NCI-H82 (cell line): Measurements from ENCODE around the gene GALNT11.
A peak's percentile ranks its signal among the peaks of the same experiment; 100 is the strongest.
"Not testable (repeated sequence)": the region's sequence is repeated elsewhere in the genome, so short reads cannot be mapped to it uniquely, and the experiment has no call there.

Source experiments
- DNase-seq: peaks from one replicate; lab custom pipeline; 2025; lab: John Stamatoyannopoulos, UW

Gene GALNT11

DNA sequence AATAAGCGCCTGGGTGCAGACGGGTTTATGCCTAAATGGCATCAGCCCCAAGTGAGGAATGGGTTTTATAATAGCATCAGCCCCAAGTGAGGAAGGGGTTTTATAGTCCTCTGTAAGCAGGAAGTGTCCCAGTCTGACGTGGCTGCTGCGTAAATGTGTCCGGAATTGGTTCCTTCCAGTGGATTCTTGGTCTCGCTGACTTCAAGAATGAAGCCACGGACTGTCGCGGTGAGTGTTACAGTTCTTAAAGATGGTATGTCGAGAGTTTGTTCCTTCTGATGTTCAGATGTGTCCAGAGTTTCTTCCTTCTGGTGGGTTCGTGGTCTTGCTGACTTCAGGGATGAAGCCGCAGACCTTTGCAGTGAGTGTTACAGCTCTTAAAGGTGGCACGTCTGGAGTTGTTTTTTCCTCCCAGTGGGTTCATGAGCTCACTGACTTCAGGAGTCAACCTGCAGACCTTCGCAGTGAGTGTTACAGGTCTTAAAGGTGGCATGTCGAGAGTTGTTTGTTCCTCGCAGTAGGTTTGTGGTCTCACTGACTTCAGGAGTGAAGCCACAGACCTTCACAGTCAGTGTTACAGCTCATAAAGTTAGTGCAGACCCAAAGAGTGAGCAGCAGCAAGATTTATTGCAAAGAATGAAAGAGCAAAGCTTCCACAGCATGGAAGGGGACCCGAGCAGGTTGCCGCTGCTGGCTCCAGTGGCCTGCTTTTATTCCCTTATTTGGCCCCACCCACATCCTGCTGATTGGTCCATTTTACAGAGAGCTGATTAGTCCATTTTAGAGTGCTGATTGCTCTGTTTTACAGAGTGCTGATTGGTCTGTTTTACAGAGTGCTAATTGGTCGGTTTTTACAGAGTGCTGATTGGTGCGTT lies 2.3 kb downstream of the GALNT11 start:
- not testable (repeated sequence) for DNase-seq

DNA sequence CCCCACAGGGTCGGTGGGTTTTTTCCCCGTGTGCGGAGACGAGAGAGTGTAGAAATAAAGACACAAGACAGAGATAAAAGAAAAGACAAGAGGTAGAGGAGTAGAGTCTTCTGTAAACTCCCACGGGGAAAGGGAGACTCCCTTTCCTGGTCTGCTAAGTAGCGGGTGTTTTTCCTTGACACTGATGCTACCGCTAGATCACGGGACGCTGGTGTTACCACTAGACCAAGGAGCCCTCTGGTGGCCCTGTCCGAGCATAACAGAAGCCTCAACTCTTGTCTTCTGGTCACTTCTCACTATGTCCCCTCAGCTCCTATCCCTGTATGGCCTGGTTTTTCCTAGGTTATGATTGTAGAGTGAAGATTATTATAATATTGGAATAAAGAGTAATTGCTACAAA lies 4.6 kb downstream of the GALNT11 start:
- peak; percentile 25 for DNase-seq

- DNase-seq = not testable (repeated sequence)
These were observed 5.2 kb downstream of the GALNT11 start for GRCh38 chr7:152030639-152031038.

DNA sequence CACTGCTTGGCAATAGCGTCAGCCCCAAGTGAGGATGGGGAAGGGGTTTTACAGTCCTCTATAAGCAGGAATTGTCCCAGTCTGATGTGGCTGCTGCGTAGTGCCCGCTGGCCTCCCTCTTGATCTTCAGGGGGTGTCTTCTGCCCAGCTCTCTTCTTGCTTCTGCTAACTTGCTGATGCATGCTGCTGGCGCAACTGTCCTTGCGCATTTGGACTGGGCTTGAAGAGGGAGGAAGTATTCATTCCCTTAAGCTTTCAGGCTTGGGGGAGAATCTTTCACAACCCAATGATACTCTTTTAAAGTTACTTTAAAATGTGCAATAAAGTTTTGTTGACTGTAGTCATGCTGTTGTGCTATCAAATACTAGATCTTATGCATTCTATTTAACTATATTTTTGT lies 10.3 kb downstream of the GALNT11 start:
- DNase-seq = no peak

DNA sequence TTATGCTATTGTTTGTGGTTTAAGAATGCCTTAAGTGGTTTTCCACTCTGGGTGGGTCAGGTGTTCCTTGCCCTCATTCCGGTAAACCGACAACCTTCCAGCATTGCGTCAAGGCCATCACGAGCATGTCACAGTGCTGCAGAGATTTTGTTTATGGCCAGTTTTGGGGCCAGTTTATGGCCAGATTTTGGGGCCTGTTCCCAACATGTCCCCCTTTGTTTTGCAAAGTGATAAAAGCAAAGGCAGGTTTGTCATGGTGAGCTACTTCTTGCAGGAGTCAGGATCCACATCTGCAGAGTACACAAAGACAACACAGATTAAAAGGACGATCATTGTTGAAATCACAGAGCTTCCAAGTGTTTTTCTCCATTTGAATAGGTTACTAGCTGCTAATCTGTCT lies 12.9 kb downstream of the GALNT11 start:
- not testable (repeated sequence) for DNase-seq

DNA sequence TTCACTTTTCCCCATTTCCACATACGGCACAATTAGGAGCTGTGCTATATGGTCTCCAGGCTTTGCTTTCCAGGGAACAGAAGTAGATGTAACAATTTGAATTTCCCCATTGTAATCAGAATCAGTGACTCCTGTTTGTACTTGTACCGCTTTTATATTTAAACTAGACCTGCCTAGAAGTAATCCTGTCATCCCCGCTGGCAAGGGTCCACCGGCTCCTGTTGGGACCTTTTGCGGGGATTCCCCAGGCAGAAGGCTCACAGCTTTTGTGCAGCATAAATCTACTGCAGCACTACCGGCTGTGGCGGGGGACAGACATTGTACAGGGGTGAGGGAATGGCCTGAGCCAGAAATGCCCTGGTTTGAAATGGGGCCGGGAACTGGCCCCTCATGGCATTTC lies 17.6 kb downstream of the GALNT11 start:
- not testable (repeated sequence) for DNase-seq

- DNase-seq = not testable (repeated sequence)
These were observed 19.4 kb downstream of the GALNT11 start for GRCh38 chr7:152044909-152045308.

DNA sequence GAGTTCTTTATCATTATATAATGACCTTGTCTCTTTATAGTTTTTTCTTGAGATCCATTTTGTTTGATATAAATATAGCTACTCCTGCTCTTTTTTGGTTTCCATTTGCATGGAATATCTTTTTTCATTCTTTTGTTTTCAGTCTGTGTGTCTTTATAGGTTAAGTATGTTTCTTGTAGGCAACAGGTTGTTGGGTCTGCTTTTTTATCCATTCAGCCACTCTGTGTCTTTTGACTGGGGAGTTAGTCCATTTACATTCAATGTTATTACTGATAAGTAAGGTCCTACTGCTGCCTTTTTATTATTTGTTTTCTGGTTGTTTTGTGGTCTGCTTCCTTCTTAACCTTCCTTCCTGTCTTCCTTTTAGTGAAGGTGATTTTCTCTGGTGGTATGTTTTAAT lies 21.1 kb downstream of the GALNT11 start:
- DNase-seq = no peak

GRCh38 chr7:152048051-152048450 lies 22.6 kb downstream of the GALNT11 start:
- no peak for DNase-seq

DNA sequence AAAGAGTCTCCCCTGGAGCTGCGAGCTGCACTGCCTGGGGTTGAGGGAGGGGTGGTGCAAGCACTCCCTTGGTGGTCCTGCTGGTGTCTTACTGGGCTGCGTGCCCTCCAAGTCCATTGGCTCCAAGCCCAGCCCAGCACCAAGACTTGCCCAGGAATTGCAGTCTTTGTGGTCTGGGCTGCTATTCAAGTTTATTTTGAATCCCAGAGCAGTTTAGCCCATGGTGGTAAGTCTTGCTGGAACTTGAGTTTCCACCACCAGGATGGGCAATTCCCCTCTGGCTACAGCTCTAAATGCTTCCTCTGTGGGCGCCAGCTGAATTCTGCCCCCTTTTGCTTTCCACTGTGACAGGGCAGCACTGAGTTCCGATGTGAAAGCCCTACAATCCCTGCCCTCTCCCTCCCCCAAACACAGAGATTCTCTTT lies 25.1 kb downstream of the GALNT11 start:
- DNase-seq = no peak

DNA sequence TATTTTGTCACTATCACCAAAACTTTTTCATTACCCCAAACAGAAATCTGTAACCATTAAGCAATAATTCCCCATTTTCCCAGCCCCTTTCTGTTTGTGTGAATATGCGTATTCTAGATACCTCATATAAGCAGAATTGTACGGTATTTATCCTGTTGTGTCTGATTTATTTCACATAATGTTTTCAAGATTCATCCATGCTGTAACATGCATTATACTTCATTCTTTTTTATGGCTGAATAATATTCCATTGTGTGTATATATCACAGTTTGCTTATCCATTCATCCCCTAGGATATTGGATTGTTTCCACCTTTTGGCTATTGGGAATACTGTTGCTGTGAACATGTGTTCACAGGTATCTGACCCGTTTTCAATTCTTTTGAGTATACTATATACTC lies 26.5 kb downstream of the GALNT11 start:
- DNase-seq = no peak

GRCh38 chr7:152052771-152053170 lies 27.3 kb downstream of the GALNT11 start:
- DNase-seq = peak; percentile 89

GRCh38 chr7:152054367-152055230 lies 29.1 kb downstream of the GALNT11 start:
- DNase-seq = no peak

GRCh38 chr7:152056621-152057274 lies 31.3 kb downstream of the GALNT11 start:
- DNase-seq = no peak

- DNase-seq = no peak
These were observed 33.8 kb downstream of the GALNT11 start for GRCh38 chr7:152059311-152059710.

GRCh38 chr7:152061086-152061485 lies 35.6 kb downstream of the GALNT11 start:
- DNase-seq = not testable (repeated sequence)

GRCh38 chr7:152063192-152063591 lies 37.7 kb downstream of the GALNT11 start:
- not testable (repeated sequence) for DNase-seq

- DNase-seq = not testable (repeated sequence)
These were observed 38.3 kb downstream of the GALNT11 start for GRCh38 chr7:152063821-152064220.

- not testable (repeated sequence) for DNase-seq
These were observed 40.4 kb downstream of the GALNT11 start for GRCh38 chr7:152065800-152066344.

DNA sequence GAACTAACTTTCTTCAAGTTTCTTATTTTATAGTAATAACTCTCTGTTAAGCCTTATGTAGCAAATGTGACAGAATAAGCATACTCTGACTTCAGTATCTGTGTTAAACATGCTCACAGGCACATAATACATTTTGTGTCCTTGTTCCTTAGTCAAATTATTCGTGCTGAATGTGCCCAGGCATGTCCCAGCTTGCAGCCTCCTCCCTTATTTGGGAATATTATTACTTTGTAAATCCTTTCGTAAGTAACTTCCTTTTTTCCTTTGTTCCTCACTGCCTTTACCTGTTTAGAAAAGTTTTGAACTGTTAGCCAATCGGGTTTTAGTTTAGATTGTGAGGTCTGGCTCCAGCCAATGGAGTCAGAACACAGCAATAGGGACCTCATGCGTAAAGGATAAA lies 46.9 kb downstream of the GALNT11 start:
- no peak for DNase-seq

GRCh38 chr7:152073352-152073751 lies 47.9 kb downstream of the GALNT11 start:
- DNase-seq = no peak

GRCh38 chr7:152074673-152075072 lies 49.2 kb downstream of the GALNT11 start:
- no peak for DNase-seq
